ENCODE data around the gene BAIAP2. TPM values are rescaled to one million over a fixed set of nuclear protein-coding genes. Genes with fewer than 3 reads are reported as not detected.

Gene BAIAP2
- total and polyA plus RNA-seq, 12 donors = 3.1 to 33.4 (median 14.6) TPM

GRCh38 chr17:81050645-81051625 lies 16.0 kb downstream of the BAIAP2 start:
- H3K9me3 ChIP-seq (replicated peaks in 1 of 3) = no peaks in the 10 kb centered on the region
- intact Hi-C loops (cut with DNase I) = no loop called here
- no peaks in the 10 kb centered on the region for H3K27me3 ChIP-seq
- no peak for DNase-seq
- H3K27ac ChIP-seq = peak overlapping the region in 1 of 5 donors; percentile 79
- H3K36me3 ChIP-seq (replicated peaks in 1 of 2) = no peaks in the 10 kb centered on the region
- peaks cover 0 to 25% of the 10 kb centered on the region in 2 donors for H3K4me1 ChIP-seq (replicated peaks in 1 of 2)
- no peak overlapping the region for H3K4me3 ChIP-seq
- 85 to 90% (median 87%) methylated on average over 31 to 32 of the region's 32 CpGs for whole genome bisulfite sequencing, 4 donors
- TF ChIP-seq CTCF (IDR thresholded peaks at IDR 0.05) = no peak
- TF ChIP-seq POLR2A (IDR thresholded peaks at IDR 0.05) = no peak

DNA sequence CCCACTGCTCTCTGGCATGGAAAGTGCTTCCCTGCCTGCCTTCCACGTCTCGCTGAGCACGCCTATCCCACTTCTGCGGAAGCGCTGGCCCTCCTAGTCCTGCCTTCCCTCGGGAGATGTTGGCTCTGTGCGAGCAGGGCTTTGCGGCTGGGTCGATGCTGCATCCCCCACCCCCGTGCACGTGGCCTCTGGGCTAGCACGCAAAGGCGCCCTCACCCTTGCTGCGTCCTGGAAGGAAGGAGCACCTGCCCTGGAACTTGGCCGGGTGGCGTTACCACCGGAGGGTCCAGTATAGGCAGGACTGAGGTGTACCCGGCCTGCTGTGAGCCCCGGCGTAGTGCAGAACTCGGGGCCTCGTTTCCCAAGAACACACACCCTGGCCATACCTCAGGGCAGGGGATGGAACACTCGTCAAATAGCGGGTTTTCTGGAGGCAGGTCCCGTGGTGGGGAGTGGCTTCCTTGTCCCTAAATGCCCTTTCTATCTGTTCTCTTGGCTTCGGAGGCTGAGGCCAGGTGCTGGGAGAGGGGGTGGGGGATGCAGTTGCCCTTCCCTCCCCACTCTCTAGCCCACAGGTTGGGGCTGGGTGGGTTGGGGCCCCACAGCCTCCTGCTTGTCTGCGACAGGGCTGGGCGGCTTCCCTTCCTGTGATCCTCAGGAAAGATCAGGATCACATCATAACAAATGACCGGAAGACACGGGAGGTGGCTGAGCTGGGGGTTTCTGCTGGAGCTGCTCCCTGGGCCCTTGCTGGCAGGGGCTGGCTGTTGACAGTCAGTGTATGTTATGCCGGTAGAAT lies 17.4 kb downstream of the BAIAP2 start:
- no peaks in the 10 kb centered on the region for H3K27me3 ChIP-seq
- intact Hi-C loops (cut with DNase I) = no loop called here
- no peaks in the 10 kb centered on the region for H3K36me3 ChIP-seq (replicated peaks in 1 of 2)
- no peaks in the 10 kb centered on the region for H3K9me3 ChIP-seq (replicated peaks in 1 of 3)
- TF ChIP-seq CTCF (IDR thresholded peaks at IDR 0.05) (no peak), POLR2A (IDR thresholded peaks at IDR 0.05) (no peak)
- no peak overlapping the region for H3K4me3 ChIP-seq
- H3K27ac ChIP-seq = peak overlapping the region in 2 of 5 donors; percentile 65 to 77
- peaks cover 0 to 34% of the 10 kb centered on the region in 2 donors for H3K4me1 ChIP-seq (replicated peaks in 1 of 2)
- WGBS, 4 donors = 73 to 84% (median 79%) methylated on average over 6 to 31 of the region's 31 CpGs
- peak in 1 of 7 donors; percentile 71 for DNase-seq

GRCh38 chr17:81053041-81053970 lies 18.4 kb downstream of the BAIAP2 start:
- H3K36me3 ChIP-seq (replicated peaks in 1 of 2) = no peaks in the 10 kb centered on the region
- no peak overlapping the region for H3K4me3 ChIP-seq
- TF ChIP-seq POLR2A (IDR thresholded peaks at IDR 0.05) (no peak), CTCF (IDR thresholded peaks at IDR 0.05) (no peak)
- WGBS, 4 donors = 78 to 89% (median 85%) methylated on average over 10 to 37 of the region's 42 CpGs
- DNase-seq = peak in 1 of 7 donors; percentile 72
- peaks cover 0 to 34% of the 10 kb centered on the region in 2 donors for H3K4me1 ChIP-seq (replicated peaks in 1 of 2)
- intact Hi-C loops (cut with DNase I) = no loop called here
- no peaks in the 10 kb centered on the region for H3K27me3 ChIP-seq
- peak overlapping the region in 2 of 5 donors; percentile 65 to 77 for H3K27ac ChIP-seq
- no peaks in the 10 kb centered on the region for H3K9me3 ChIP-seq (replicated peaks in 1 of 3)
